ENCODE measurements around the gene HDHD2.

The HDHD2 gene

GRCh38 chr18:47149457-47150028 lies 757 bp downstream of the HDHD2 start:
- TF ChIP-seq CTCF (IDR thresholded peaks at IDR 0.05; ENCODE audit: extremely low read depth, insufficient read depth, missing control alignments), result no peak
- in situ Hi-C loops (cut with MboI; ENCODE audit: low pct_unique_long_range_greater_than_20kb, low sequenced_read_pairs, unreplicated experiment), result no loop called here
- no peak for DNase-seq (ENCODE audit: low spot score)

GRCh38 chr18:47146206-47146605 lies 4.1 kb downstream of the HDHD2 start:
- in situ Hi-C loops (cut with MboI; ENCODE audit: low pct_unique_long_range_greater_than_20kb, low sequenced_read_pairs, unreplicated experiment), result no loop called here
- no peak for DNase-seq (ENCODE audit: low spot score)
- TF ChIP-seq CTCF (IDR thresholded peaks at IDR 0.05; ENCODE audit: extremely low read depth, insufficient read depth, missing control alignments), result no peak

- no peak for TF ChIP-seq CTCF (IDR thresholded peaks at IDR 0.05; ENCODE audit: extremely low read depth, insufficient read depth, missing control alignments)
- in situ Hi-C loops (cut with MboI; ENCODE audit: low pct_unique_long_range_greater_than_20kb, low sequenced_read_pairs, unreplicated experiment), result no loop called here
- DNase-seq (ENCODE audit: low spot score), result no peak
These were observed 6.3 kb downstream of the HDHD2 start for GRCh38 chr18:47143899-47144485.

GRCh38 chr18:47143153-47143552 lies 7.1 kb downstream of the HDHD2 start:
- in situ Hi-C loops (cut with MboI; ENCODE audit: low pct_unique_long_range_greater_than_20kb, low sequenced_read_pairs, unreplicated experiment), result no loop called here

GRCh38 chr18:47141289-47141688 lies 9.0 kb downstream of the HDHD2 start:
- TF ChIP-seq CTCF (IDR thresholded peaks at IDR 0.05; ENCODE audit: extremely low read depth, insufficient read depth, missing control alignments), result no peak
- in situ Hi-C loops (cut with MboI; ENCODE audit: low pct_unique_long_range_greater_than_20kb, low sequenced_read_pairs, unreplicated experiment), result no loop called here
- DNase-seq (ENCODE audit: low spot score), result no peak

More at GRCh38 chr18:47143153-47143552, 7.1 kb downstream of the HDHD2 start:
- no peak for DNase-seq (ENCODE audit: low spot score)
- TF ChIP-seq CTCF (IDR thresholded peaks at IDR 0.05; ENCODE audit: extremely low read depth, insufficient read depth, missing control alignments), result no peak

- in situ Hi-C loops (cut with MboI; ENCODE audit: low pct_unique_long_range_greater_than_20kb, low sequenced_read_pairs, unreplicated experiment), result no loop called here
- no peak for TF ChIP-seq CTCF (IDR thresholded peaks at IDR 0.05; ENCODE audit: extremely low read depth, insufficient read depth, missing control alignments)
- no peak for DNase-seq (ENCODE audit: low spot score)
These were observed 29.2 kb downstream of the HDHD2 start for GRCh38 chr18:47121146-47121545.
